Upper lobe of left lung (tissue), 4 donors: ENCODE measurements around the gene ROCK2.

Source experiments
- CTCF ChIP-seq, 6 experiments: fragments of 450-650 bp in 4 of 6; fragments of 200-600 bp in 2 of 6; sonication (generic) in 2 of 6; IDR thresholded peaks; one replicate each; pipeline ENCODE4 v1.5.1; 2016 to 2019; ENCODE audit warnings: antibody characterized with exemption in 6 of 6
- EP300 ChIP-seq, 4 donors: sonication (generic); formaldehyde crosslinking; IDR thresholded peaks; one replicate each; pipeline ENCODE4 v1.5.1; 2017; ENCODE audit warnings: antibody characterized with exemption in 4 of 4, control low read depth in 2 of 4
- POLR2A ChIP-seq, 4 donors: fragments of 450-650 bp; IDR thresholded peaks; one replicate each; pipeline ENCODE4 v1.5.1; 2016 to 2017; ENCODE audit warnings: antibody characterized with exemption in 4 of 4, mild to moderate bottlenecking in 2 of 4
- POLR2AphosphoS5 ChIP-seq, 2 donors: sonication (generic); formaldehyde crosslinking; IDR thresholded peaks; one replicate each; pipeline ENCODE4 v1.5.1; 2017; ENCODE audit warnings: antibody characterized with exemption in 2 of 2

GRCh38 chr2:11311543-11311942 lies 32.9 kb downstream of the ROCK2 start:
- TF ChIP-seq CTCF (IDR thresholded peaks at IDR 0.05) (no peak), POLR2A (IDR thresholded peaks at IDR 0.05) (no peak), POLR2AphosphoS5 (IDR thresholded peaks at IDR 0.05) (no peak), EP300 (IDR thresholded peaks at IDR 0.05) (no peak)
